Right ventricle myocardium superior (tissue), 1 donor: ENCODE data around the gene IGF2R. TPM values are rescaled to one million over a fixed set of nuclear protein-coding genes. Genes with fewer than 3 reads are reported as not detected.
"Not testable (repeated sequence)": the region's sequence is repeated elsewhere in the genome, so short reads cannot be mapped to it uniquely, and the experiment has no call there.

Source experiments
- ATAC-seq: fragments of 200-7000 bp; cut with Tn5 transposase; one replicate; pipeline ENCODE4 v1.9.1; 2020; ENCODE audit warnings: mild to moderate bottlenecking; ENCODE audit not compliant: poor library complexity
- DNase-seq: peaks from one replicate; pipeline ENCODE4 v3.0.0-alpha.2; 2020
- intact Hi-C: fragments of 100-400 bp; cut with DNase I; formaldehyde crosslinking; loops from one replicate; pipeline ENCODE4 v1.11.2; 2022
- total RNA-seq: library from RNA; stranded (reverse); fragmentation: NEBNext Ultra II Directional; extraction: Animal tissue kit (Norgen Biotek cat#: 25700); gene quantifications from one replicate; pipeline ENCODE4 v1.2.1, GENCODE V29; 2021
- donor health status: DM: no; HTN: yes; CAD: no; lungs with severe emphysema.

IGF2R gene
- total RNA-seq, 1 donor from 2014 or later, result 68.4 TPM

GRCh38 chr6:160120087-160120486, 151.2 kb downstream of the IGF2R start:
- intact Hi-C loops, result no loop called here
- ATAC-seq (no peak), DNase-seq (no peak)

- ATAC-seq, result no peak
- intact Hi-C loops, result no loop called here
- DNase-seq, result no peak
These were observed 152.7 kb downstream of the IGF2R start, which contains the start of gene SLC22A1 for GRCh38 chr6:160121558-160121957. Gene SLC22A1 (plus strand): TSS chr6:160121815. CDS start chr6:160121936, 121 bp downstream.

GRCh38 chr6:160121981-160122380, 153.1 kb downstream of the IGF2R start:
- no peak for ATAC-seq
- intact Hi-C loops, result no loop called here
- no peak for DNase-seq

GRCh38 chr6:160122744-160123143, 153.9 kb downstream of the IGF2R start:
- no peak for DNase-seq
- no peak for ATAC-seq
- intact Hi-C loops, result no loop called here

- intact Hi-C loops, result no loop called here
- DNase-seq, result no peak
- no peak for ATAC-seq
These were observed 155.1 kb downstream of the IGF2R start for GRCh38 chr6:160124007-160124406.

GRCh38 chr6:160124605-160125004, 155.7 kb downstream of the IGF2R start:
- DNase-seq (no peak), ATAC-seq (no peak)
- intact Hi-C loops, result no loop called here

GRCh38 chr6:160125105-160125504, 156.2 kb downstream of the IGF2R start:
- intact Hi-C loops, DNase-seq, ATAC-seq: not testable (repeated sequence)

GRCh38 chr6:160127270-160128124, 158.6 kb downstream of the IGF2R start:
- DNase-seq (no peak), ATAC-seq (no peak)
- intact Hi-C loops, result no loop called here

- intact Hi-C loops, result no loop called here
- no peak for DNase-seq
- ATAC-seq, result no peak
These were observed 159.3 kb downstream of the IGF2R start for GRCh38 chr6:160128125-160128683.

GRCh38 chr6:160128879-160129516, 160.1 kb downstream of the IGF2R start:
- ATAC-seq, result no peak
- DNase-seq, result no peak
- intact Hi-C loops, result no loop called here

- ATAC-seq (no peak), DNase-seq (no peak)
- intact Hi-C loops, result no loop called here
These were observed 161.2 kb downstream of the IGF2R start for GRCh38 chr6:160129881-160130615.

- intact Hi-C loops, result no loop called here
- DNase-seq (no peak), ATAC-seq (no peak)
These were observed 162.0 kb downstream of the IGF2R start for GRCh38 chr6:160130729-160131484.

- no peak for DNase-seq
- no peak for ATAC-seq
- intact Hi-C loops, result no loop called here
These were observed 162.9 kb downstream of the IGF2R start for GRCh38 chr6:160131636-160132296.

- ATAC-seq (no peak), DNase-seq (no peak)
- intact Hi-C loops, result no loop called here
These were observed 163.4 kb downstream of the IGF2R start for GRCh38 chr6:160132297-160132637.

- ATAC-seq (no peak), DNase-seq (no peak)
- intact Hi-C loops, result no loop called here
These were observed 164.0 kb downstream of the IGF2R start for GRCh38 chr6:160132776-160133338.

- intact Hi-C loops, result no loop called here
- ATAC-seq (no peak), DNase-seq (no peak)
These were observed 164.8 kb downstream of the IGF2R start for GRCh38 chr6:160133441-160134336.

- DNase-seq, ATAC-seq, intact Hi-C loops: not testable (repeated sequence)
These were observed 165.5 kb downstream of the IGF2R start for GRCh38 chr6:160134337-160134751.
